DND-41 (cell line): ENCODE results near the gene FASTKD3.

Experiments
- ATAC-seq: fragments of 200-7000 bp; cut with Tn5 transposase; 3 replicates; pipeline ENCODE4 v1.9.1; 2021; ENCODE audit warnings: low read depth; ENCODE audit not compliant: insufficient read depth
- DNase-seq: peaks from one replicate; pipeline ENCODE4 v3.0.0-alpha.2; 2020
- H2AFZ ChIP-seq: 2 replicates; pipeline ENCODE4 v1.6.0; 2012; ENCODE audit warnings: low read depth, low read length
- H3K27ac ChIP-seq: 2 replicates; pipeline ENCODE4 v1.5.1; 2012; ENCODE audit warnings: low read length, inconsistent platforms
- H3K27me3 ChIP-seq: fragments of 200-600 bp; sonication (generic); 2 replicates; pipeline ENCODE4 v1.6.0; 2012; ENCODE audit warnings: low read length, mild to moderate bottlenecking, inconsistent platforms; ENCODE audit not compliant: insufficient read depth, poor library complexity
- H3K36me3 ChIP-seq: 2 replicates; pipeline ENCODE4 v1.5.1; 2012; ENCODE audit warnings: low read length, inconsistent platforms; ENCODE audit not compliant: insufficient read depth
- H3K4me1 ChIP-seq: 2 replicates; pipeline ENCODE4 v1.5.1; 2012; ENCODE audit warnings: mild to moderate bottlenecking, low read length; ENCODE audit not compliant: insufficient read depth
- H3K4me2 ChIP-seq: 2 replicates; pipeline ENCODE4 v1.6.0; 2012; ENCODE audit warnings: mild to moderate bottlenecking, moderate library complexity, low read length, inconsistent platforms; ENCODE audit not compliant: insufficient read depth
- H3K4me3 ChIP-seq, 2 experiments: fragments of 200-600 bp in 1 of 2; shearing (Covaris generic) in 1 of 2; 2 replicates each; pipeline ENCODE4 v1.5.1; 2012 to 2016; ENCODE audit warnings: inconsistent platforms in 2 of 2, low read length in 2 of 2, mild to moderate bottlenecking in 2 of 2, low read depth in 1 of 2, moderate library complexity in 1 of 2
- H3K79me2 ChIP-seq: 2 replicates; pipeline ENCODE4 v1.6.0; 2012; ENCODE audit warnings: low read length, inconsistent platforms; ENCODE audit not compliant: insufficient read depth
- H3K9ac ChIP-seq: 2 replicates; pipeline ENCODE4 v1.6.0; 2012; ENCODE audit warnings: low read depth, mild to moderate bottlenecking, inconsistent platforms, low read length, moderate library complexity
- H3K9me3 ChIP-seq: 2 replicates; pipeline ENCODE4 v1.5.1; 2012; ENCODE audit warnings: low read length, moderate library complexity, mild to moderate bottlenecking, inconsistent platforms; ENCODE audit not compliant: insufficient read depth, severe bottlenecking
- H4K20me1 ChIP-seq: 2 replicates; pipeline ENCODE4 v1.6.0; 2012; ENCODE audit warnings: low read length; ENCODE audit not compliant: insufficient read depth
- EZH2 ChIP-seq: IDR thresholded peaks from 3 replicates; pipeline ENCODE4 v1.6.1; 2012; ENCODE audit warnings: borderline replicate concordance, low read depth, mild to moderate bottlenecking, moderate library complexity, low read length, inconsistent platforms; ENCODE audit not compliant: severe bottlenecking
- TF ChIP-seq, protein P1 (sequence below): IDR thresholded peaks from 2 replicates; pipeline ENCODE4 v1.5.1; 2012; ENCODE audit warnings: borderline replicate concordance, low read length, moderate library complexity, mild to moderate bottlenecking; ENCODE audit not compliant: poor library complexity, severe bottlenecking; ENCODE audit errors: extremely low read depth

Gene FASTKD3

GRCh38 chr5:7902666-7903625 lies 34.1 kb upstream of the FASTKD3 start:
- H3K79me2 ChIP-seq = no peaks in the 10 kb centered on the region
- no peaks in the 10 kb centered on the region for H3K4me1 ChIP-seq
- DNase-seq (no peak), ATAC-seq (no peak)
- peaks cover 51% of the 10 kb centered on the region for H3K36me3 ChIP-seq
- no peak overlapping the region for H3K4me2 ChIP-seq
- no peak overlapping the region for H3K9ac ChIP-seq
- H3K27ac ChIP-seq = no peak overlapping the region
- no peaks in the 10 kb centered on the region for H3K27me3 ChIP-seq
- H3K4me3 ChIP-seq = no peak overlapping the region
- no peaks in the 10 kb centered on the region for H4K20me1 ChIP-seq
- H2AFZ ChIP-seq = no peak overlapping the region
- peaks cover 8% of the 10 kb centered on the region for H3K9me3 ChIP-seq
- TF ChIP-seq, protein P1, sequence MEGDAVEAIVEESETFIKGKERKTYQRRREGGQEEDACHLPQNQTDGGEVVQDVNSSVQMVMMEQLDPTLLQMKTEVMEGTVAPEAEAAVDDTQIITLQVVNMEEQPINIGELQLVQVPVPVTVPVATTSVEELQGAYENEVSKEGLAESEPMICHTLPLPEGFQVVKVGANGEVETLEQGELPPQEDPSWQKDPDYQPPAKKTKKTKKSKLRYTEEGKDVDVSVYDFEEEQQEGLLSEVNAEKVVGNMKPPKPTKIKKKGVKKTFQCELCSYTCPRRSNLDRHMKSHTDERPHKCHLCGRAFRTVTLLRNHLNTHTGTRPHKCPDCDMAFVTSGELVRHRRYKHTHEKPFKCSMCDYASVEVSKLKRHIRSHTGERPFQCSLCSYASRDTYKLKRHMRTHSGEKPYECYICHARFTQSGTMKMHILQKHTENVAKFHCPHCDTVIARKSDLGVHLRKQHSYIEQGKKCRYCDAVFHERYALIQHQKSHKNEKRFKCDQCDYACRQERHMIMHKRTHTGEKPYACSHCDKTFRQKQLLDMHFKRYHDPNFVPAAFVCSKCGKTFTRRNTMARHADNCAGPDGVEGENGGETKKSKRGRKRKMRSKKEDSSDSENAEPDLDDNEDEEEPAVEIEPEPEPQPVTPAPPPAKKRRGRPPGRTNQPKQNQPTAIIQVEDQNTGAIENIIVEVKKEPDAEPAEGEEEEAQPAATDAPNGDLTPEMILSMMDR = no peak
- TF ChIP-seq EZH2 = no peak

GRCh38 chr5:7902201-7902600 lies 33.4 kb upstream of the FASTKD3 start:
- Histone ChIP-seq H3K36me3 (peaks cover 58% of the 10 kb centered on the region), H4K20me1 (no peaks in the 10 kb centered on the region)
- TF ChIP-seq EZH2 = no peak
- TF ChIP-seq, protein P1 = no peak

GRCh38 chr5:7897014-7897600 lies 28.3 kb upstream of the FASTKD3 start:
- ATAC-seq = peak; percentile 65; the same call in 2 of the 3 replicates

More at GRCh38 chr5:7902201-7902600, 33.4 kb upstream of the FASTKD3 start:
- Histone ChIP-seq H3K4me2 (no peak overlapping the region), H3K27ac (no peak overlapping the region), H3K4me1 (no peaks in the 10 kb centered on the region), H3K27me3 (no peaks in the 10 kb centered on the region), H2AFZ (no peak overlapping the region), H3K9me3 (peaks cover 3% of the 10 kb centered on the region), H3K4me3 (no peak overlapping the region), H3K79me2 (no peaks in the 10 kb centered on the region), H3K9ac (no peak overlapping the region)
- ATAC-seq (no peak), DNase-seq (no peak)

More at GRCh38 chr5:7897014-7897600, 28.3 kb upstream of the FASTKD3 start:
- Histone ChIP-seq H3K4me1 (no peaks in the 10 kb centered on the region), H3K79me2 (no peaks in the 10 kb centered on the region), H3K27me3 (no peaks in the 10 kb centered on the region), H3K4me3 (no peak overlapping the region), H2AFZ (no peak overlapping the region), H3K4me2 (no peak overlapping the region), H4K20me1 (no peaks in the 10 kb centered on the region), H3K36me3 (peaks cover 92% of the 10 kb centered on the region), H3K9me3 (no peaks in the 10 kb centered on the region), H3K9ac (no peak overlapping the region), H3K27ac (no peak overlapping the region)
- DNase-seq = peak; percentile 28
- TF ChIP-seq, protein P1 = peak; percentile 59
- TF ChIP-seq EZH2 = no peak
